GM18868 (cell line): ENCODE data around the gene CHRM5.
"Not testable (repeated sequence)": the region's sequence is repeated elsewhere in the genome, so short reads cannot be mapped to it uniquely, and the experiment has no call there.

ENCODE experiments used
- ATAC-seq: cut with Tn5 transposase; IDR thresholded peaks from one replicate; pipeline ENCODE4 v1.9.1; 2021; ENCODE audit warnings: mild to moderate bottlenecking, moderate library complexity; ENCODE audit not compliant: unreplicated experiment

CHRM5 gene

DNA sequence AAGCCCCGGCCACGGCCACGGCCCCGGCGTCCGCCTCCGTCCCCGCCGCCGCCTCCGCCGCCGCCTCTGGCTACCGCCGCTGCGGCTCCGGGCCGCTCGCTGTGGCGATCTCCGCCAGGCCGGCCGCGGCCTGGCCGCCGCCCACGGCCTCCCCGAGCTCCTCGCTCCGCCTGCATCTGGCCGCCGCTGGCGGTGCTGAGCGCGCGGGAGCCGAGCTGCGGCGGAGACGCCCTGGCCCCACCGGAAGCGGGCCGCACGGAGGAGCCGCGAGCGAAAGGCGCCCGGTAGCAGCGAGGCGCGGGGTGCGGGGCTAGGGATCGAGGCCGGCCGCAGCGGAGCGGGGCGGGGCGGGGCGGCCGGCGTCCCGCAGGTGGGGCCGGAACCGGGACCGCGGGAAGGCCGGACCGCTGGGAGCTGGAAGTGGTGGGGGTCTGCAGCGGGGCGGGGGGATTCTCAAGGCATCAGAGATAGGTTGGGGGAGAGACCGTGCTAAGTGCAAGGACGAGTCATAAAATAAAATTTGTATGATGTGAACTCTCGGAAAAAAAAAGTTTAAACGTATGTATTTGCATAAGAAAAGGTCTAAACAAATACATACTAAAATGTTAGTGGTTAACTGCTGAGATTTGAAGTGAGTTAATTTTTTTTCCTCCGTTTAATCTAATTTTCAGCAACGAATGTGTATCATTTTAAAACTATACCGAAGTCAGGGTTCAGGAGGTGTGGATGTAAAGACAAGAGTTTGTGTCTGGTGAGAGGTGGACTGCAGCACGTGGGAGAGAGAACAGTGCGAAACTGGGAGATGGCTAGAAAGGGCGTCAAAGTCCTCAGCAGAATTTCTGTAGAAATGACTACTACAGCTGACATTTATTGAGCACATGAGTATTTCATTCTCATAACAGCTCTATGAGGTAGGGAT lies 70.8 kb downstream of the CHRM5 start, which contains the start of gene AVEN:
AVEN (minus strand) TSS at position 334 of the 919 bp plus-strand sequence; CDS start at position 176, 158 bp downstream.
- ATAC-seq: peak; percentile 46

DNA sequence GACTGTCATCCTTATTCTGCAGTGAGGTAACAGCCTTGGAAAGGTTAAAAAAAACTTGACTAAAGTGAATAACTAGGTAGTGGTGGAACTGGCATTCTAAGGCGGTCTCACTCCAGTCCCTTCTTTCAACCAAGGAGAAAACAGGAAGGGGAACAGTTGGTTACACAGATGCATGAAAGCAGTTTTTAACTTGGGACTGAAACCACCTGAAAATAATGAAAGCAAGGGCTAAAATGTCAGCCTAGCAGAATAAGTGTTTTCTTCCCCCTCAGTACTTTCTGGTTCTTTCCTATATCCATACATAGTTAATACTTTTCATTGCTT lies 71.5 kb downstream of the CHRM5 start:
- peak; percentile 10 for ATAC-seq

DNA sequence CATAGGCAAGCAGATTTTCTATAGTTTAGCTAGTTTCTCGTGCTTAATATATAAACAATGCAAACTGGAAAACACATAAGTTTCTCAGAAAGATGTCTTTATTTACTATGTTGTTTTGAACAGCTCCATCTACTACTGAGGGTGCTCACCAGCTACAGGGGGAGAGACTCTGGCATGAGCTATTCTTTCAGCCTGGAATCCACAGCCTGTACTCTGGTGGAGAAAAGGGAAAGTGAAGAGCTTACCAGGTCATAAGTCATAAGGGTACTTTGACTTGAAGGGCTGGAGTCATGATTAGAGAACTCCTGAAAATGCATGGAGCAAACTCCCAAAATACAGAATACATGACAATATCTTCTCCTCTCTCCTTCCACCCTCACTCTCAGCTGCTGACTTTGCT lies 75.1 kb downstream of the CHRM5 start:
- ATAC-seq: no peak

DNA sequence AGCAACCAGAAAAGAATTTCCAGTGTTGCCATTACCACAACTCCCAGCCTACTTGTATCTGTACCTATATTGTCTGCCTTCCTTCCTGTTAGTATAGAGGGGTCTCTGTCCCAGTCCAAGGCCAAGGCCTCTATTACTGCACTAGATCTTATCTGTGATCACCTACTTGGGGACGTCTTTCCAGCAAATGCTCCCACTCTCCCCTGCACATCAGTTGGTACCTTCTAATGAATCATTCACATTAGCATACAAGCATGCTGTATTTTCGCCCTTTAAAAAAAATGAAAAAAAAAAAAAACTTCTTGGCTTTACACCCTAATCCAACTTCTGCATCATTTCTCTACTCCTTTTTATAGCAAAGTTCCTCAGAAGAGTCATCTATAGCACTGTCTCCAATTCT lies 75.5 kb downstream of the CHRM5 start:
- ATAC-seq: no peak

DNA sequence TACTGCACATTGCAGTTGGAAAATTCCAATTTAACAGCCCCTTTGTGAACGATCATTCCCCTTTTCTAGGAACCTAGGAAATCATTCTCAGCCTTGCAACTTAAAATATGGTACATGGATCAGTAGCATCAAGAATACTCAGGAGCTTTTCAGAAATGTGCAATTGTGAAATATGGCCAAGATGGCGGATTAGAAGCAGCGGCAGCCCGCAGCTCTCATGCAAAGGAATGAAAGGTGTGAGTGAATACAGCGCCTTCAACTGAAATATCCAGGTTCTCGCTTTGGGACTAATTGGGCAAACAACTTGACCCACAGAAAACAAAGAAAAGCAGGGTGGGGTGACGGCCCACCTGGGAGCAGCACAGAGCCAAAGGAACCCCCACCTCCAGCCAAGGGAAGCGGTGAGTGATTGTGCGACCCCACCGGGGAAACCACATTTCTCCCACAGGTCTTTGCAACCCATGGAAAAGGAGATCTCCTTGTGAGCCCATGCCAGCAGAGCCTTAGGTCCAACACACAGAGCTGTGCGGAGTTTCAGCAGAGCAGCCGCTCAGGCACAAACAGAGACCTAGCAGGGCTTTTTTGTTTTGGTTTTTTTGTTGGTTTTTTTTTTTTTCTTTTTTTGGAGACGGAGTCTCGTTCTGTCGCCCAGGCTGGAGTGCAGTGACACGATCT lies 78.3 kb downstream of the CHRM5 start:
- no peak for ATAC-seq

DNA sequence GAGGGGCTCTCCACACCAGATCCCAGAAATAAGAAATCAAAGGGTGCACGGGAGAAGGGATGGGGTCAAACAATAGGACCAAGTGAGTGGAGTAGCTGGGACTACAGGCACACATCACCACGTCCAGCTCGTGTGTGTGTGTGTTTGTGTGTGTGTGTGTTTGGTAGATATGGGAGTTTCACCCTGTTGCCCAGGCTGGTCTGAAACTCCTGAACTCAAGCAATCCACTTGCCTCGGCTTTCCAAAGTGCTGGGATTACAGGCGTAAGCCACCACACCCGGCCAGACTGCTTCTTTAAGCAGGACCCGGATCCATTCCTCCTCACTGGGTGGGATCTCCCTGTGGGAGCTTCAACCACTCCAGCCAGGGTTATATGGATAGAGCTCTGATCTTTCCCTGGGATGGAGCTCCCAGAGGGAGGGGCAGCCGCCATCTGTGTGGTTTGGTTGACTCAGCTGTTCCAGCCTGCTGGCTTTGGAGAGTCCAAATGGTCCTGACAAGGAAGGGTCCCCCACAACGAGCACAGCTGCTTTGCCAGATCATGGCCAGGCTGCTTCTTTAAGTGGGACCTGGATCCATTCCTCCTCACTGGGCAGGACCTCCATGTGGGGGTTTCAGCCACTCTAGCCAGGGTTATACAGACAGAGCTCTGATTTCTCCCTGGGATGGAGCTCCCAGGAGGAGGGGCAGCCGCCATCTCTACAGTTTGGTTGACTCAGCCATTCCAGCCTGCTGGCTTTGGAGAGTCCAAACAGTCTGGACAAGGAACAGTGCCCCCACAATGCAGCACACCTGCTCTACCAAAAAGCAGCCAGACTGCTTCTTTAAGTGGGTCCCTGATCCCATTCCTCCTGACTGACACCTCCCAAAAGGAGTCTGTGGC lies 79.8 kb downstream of the CHRM5 start:
- no peak for ATAC-seq

DNA sequence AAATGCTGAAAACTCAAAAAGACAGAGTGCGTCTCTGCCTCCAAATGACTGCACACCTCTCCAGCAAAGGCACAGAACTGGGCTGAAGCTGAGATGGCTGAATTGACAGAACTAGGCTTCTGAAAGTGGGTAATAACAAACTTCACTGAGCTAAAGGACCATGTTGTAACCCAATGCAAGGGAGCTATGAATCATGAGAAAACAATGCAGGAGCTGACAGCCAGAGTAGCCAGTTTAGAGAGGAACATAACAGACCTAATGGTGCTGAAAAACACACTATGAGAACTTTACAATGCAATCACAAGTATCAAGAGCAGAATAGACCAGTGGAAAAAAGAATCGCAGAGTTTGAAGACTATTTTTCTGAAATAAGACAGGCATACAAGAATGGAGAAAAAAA lies 80.8 kb downstream of the CHRM5 start:
- no peak for ATAC-seq

DNA sequence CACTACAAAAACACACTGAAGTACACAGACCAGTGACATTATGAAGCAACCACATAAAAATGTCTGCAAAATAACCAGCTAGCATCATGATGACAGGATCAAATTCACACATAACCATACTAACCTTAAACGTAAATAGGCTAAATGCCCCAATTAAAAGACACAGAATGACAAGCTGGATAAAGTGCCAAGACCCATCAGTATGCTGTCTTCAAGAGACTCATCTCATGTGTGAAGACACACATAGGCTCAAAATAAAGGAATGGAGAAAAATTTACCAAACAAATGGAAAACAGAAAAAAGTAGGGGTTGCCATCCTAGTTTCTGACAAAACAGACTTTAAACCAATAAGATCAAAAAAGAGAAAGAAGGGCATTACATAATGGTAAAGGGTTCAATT lies 82.1 kb downstream of the CHRM5 start:
- not testable (repeated sequence) for ATAC-seq

DNA sequence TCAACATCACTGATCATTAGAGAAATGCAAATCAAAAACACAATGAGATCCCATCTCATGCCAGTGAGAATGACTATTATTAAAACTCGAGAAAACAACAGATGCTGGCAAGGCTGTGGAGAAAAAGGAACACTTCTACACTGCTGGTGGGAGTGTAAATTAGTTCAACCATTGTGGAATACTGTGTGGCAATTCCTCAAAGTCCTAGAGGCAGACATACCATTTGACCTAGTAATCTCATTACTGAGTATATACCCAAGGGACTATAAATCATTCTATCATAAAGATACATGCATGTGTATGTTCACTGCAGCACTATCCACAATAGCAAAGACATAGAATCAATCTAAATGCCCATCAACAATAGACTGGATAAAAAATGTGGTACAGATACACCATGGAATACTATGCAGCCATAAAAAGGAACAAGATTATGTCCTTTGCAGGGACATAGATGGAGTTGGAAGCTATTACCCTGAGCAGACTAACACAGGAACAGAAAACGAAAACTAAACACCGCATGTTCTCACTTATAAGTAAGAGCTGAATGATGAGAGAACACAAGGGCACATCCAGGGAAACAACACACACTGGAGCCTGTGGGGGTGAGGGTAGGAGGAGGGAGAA lies 85.9 kb downstream of the CHRM5 start:
- no peak for ATAC-seq

DNA sequence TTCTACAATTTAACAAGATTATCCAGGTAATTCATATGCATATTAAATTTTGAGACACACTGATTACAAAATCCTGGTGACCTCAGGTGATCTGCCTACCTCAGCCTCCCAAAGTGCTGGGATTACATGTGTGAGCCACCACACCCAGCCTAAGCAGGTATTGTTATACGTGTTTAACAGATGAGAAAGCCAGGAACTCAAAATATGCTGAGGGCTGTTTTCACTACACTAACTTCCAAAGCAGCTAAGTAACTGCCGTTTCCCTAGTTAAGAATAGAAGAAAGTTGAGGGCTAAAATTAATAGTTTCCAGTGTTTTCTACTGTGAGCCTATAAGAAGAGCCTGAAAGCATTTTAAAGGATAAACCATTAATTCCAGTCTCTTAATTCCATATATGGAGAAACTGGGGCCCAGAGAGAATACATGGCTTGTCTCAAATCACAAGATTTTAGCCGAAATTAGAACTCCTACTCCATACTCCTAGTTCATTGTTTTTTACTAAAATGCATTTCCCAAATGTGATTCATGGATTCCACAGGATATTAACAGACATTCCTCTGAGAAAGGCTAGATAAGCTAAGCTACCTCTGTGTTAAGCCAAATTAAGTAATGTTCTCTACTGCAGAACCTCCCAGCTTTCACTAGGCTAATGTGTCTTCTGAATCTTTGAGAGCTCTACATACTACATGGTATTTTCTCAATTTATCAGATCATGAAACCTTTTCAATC lies 87.7 kb downstream of the CHRM5 start:
- ATAC-seq: no peak

DNA sequence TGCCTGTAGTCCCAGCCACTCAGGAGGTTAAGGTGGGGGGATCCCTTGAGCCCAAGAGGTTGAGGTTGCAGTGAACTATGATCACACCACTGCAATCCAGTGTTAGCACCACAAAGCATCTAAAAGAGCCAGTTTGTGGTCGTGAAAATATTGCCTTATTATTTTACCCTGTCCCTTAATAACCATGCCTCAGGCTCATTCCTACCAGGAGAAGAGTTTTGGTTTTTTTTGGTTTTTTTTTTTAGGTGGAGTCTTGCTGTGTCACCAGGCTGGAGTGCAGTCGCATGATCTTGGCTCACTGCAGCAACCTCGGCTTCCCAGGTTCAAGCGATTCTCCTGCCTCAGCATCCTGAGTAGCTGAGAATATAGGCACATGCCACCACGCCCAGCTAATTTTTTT lies 88.6 kb downstream of the CHRM5 start:
- no peak for ATAC-seq

DNA sequence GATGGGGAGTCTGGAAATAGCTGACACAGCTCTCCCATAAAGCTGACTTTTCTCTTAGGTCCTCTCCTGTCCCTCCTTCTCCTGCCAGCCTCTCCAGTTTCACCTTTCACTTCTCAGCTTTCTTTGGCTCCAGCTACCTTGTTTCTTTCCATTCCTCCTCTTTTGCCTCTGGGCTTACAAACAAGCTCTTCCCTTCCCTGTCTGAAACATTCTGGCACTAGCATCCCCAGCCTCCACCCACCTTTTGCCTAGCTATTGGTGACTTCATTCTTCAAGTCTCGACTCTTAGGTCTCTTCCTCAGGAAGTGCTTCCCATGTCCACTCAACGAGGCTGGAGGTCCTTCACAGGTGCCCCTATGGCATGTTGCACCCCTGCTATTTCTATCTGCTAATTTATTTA lies 91.2 kb downstream of the CHRM5 start:
- no peak for ATAC-seq

DNA sequence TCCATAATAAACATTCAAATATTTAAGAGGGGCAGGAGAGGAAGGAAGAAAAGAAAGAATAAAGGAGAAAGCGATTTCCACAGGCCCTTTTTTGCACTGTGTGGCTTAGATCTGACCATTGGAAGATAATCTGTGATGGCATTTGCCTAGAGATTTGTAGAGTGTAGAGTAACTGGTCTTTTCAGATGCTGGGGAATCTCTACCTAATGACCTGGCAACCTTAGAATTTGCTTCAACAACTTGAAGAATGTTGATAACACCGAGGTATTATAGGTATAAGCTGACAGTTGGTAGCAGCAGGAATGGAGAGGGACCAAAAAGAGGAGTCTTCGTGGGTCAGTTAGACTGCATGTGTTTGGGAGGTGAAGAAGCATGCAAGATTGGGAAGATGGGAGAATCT lies 91.6 kb downstream of the CHRM5 start:
- no peak for ATAC-seq

DNA sequence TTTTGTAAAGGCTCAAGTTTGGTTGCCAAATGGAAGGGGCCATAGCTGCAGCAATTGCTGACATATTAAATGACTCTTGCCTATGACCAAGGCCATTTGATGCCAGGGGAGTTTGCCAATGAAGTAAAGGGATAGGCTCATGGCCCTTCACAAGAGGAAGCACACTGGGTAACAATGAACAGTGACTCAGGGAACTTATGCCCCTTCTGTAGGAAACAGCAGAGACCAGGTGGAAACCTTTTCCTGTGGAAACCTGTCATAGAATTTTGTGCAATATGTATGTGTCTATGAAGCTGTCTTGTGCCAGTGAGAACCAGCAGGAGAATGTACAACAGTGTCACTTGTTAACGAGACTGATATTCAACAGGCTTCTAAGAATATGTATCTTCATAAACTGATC lies 96.1 kb downstream of the CHRM5 start:
- ATAC-seq: no peak

DNA sequence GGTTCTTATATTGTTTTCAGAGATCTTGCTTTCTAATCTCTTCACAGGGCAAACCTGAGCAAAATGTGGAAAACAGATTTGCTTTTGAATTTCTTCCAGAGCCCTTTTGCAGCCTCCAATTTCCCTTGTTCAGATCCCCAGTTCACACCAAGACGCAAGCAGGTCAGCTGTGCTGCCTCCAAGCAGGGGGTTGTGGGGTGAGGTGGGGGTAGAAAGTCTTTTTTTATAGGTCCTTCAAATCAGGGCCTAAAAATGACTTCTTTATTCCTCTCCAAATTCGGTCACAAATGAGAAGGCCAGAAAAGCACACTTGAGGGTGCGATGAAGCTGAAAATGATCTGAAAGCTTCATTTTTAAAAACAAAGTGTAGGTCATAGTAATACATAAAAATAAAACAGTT lies 97.0 kb downstream of the CHRM5 start:
- ATAC-seq: no peak

DNA sequence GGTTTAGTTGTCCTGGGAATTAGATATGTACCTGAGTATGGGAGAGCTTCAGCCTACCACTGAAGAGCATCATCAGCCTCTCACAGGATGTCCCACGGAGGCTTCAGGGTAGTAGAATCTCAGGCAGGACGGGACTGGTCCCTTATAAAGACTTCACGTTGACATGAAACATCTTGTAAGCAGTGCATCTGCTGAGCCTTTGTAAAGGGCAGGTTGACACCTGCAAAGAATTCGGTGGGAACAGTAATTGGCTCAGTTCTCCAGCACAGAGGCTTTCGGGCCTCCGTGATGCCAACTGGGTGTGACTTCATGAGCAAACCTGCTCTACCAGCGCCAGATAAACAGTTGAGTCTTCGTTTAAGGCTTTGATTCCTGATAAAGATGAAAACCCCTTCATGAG lies 97.6 kb downstream of the CHRM5 start:
- ATAC-seq: no peak

DNA sequence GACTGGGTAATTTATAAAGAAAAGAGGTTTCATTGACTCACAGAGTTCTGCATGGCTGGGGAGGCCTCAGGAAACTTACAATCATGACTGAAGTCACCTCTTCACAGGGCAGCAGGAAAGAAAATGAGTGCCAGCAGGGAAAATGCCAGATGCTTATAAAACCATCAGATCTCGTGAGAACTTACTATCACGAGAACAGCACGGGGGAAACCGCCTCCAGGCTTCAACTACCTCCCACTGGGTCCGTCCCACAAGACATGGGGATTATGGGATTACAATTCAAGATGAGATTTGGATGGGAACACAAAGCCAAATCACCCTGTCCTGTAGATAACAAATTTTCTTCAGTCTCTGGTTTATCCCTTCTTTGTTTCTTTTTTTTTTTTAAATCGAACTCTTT lies 101.7 kb downstream of the CHRM5 start:
- ATAC-seq: no peak

DNA sequence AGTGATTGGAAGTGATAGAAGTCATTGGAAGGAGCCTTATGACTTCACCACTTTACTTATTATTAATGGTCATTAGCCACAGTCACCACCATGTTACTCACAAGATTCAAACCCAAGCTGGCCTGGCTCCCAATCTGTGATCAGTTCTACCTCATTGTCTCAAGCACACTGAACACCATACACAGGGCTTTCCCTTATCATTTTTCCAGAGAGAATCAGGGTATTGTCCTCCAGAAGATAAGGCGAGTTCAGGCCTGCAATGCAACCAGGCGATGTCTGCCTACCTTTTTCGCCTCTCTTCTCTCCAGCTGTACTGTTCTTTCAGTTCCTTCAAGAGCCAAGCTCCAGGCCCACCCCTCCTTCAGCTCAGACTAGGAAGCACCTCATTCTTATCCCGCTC lies 108.5 kb downstream of the CHRM5 start:
- ATAC-seq: no peak

DNA sequence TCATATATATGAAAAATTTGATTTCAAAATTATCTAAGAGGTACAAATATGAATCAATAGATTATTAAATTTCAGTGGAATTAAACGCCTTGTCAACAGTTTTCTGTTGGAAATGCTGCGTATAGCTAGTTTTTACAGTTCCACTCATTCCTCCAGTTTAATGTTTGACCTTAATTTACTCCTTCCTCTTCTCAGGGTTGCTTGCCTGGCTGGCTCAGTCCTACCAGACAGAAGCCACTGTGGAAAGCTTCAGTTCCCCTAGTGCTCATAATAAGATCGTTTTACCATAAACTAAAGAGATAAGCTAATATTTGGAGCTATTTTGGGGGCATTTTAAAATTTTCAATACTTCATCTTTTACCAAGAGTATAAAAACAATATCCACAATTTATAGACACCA lies 110.6 kb downstream of the CHRM5 start:
- no peak for ATAC-seq

DNA sequence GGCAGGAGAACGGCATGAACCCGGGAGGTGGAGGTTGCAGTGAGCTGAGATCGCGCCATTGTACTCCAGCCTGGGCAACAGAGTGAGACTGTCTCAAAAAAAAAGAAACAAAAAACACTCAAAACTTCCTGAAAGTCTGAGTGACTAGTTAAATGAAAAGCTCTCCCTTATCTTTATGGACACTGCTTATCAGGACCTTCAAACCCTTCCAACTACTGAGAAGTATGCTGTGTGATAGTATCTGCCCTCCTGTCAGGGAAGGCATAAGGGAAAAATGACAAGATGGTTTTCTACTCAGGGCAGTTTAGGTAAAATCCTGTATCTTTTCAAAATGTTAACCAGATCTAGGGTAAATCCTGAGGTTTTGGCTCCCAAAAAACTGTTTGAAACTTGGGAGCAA lies 111.6 kb downstream of the CHRM5 start:
- no peak for ATAC-seq
